ENCODE data around the gene RNPC3. TPM values are rescaled to one million over a fixed set of nuclear protein-coding genes. Genes with fewer than 3 reads are reported as not detected.

The RNPC3 gene
- total RNA-seq, 2 donors from 2014 or later: 16.9 to 19.4 TPM

- TF ChIP-seq CTCF (conservative IDR thresholded peaks at IDR 0.05): no peak
- no peak for DNase-seq
- Histone ChIP-seq H3K36me3 (ENCODE audit: control insufficient read depth, insufficient read depth, low read length) (no peaks in the 10 kb centered on the region), H3K9ac (ENCODE audit: extremely low read depth, low read length, poor library complexity, severe bottlenecking) (no peak overlapping the region), H3K9me3 (ENCODE audit: control insufficient read depth, low read length) (no peaks in the 10 kb centered on the region), H3K4me1 (ENCODE audit: control insufficient read depth, insufficient read depth, low read length) (no peaks in the 10 kb centered on the region), H3K4me3 (ENCODE audit: low read length) (no peak overlapping the region), H3K27me3 (ENCODE audit: control insufficient read depth, insufficient read depth, low read length, poor library complexity, severe bottlenecking) (no peaks in the 10 kb centered on the region), H3K27ac (ENCODE audit: low read depth, low read length) (no peak overlapping the region)
- H3K4me3 Mint-ChIP-seq: no peak overlapping the region
- no peaks in the 10 kb centered on the region for H3K9me3 Mint-ChIP-seq
- no peak overlapping the region for H3K27ac Mint-ChIP-seq
- no peaks in the 10 kb centered on the region for H3K4me1 Mint-ChIP-seq
- H3K27me3 Mint-ChIP-seq (ENCODE audit: insufficient read depth): no peaks in the 10 kb centered on the region
- 96% methylated on average over 1 of the region's 1 CpG; no CpG with 5 or more reads in 1 of the 2 experiments for WGBS, 2 experiments (ENCODE audit: insufficient coverage in 1 of 2, insufficient read length in 1 of 2)
- H3K36me3 Mint-ChIP-seq (ENCODE audit: low read depth): no peaks in the 10 kb centered on the region
These were observed 33.4 kb upstream of the RNPC3 start for GRCh38 chr1:103492003-103492625.

GRCh38 chr1:103496014-103496635 is 29.4 kb upstream of the RNPC3 start:
- H3K36me3 ChIP-seq (ENCODE audit: control insufficient read depth, insufficient read depth, low read length): no peaks in the 10 kb centered on the region
- Mint-ChIP-seq H3K4me3 (no peak overlapping the region), H3K27me3 (ENCODE audit: insufficient read depth) (no peaks in the 10 kb centered on the region), H3K9me3 (no peaks in the 10 kb centered on the region), H3K4me1 (no peaks in the 10 kb centered on the region), H3K27ac (no peak overlapping the region), H3K36me3 (ENCODE audit: low read depth) (no peaks in the 10 kb centered on the region)
- H3K4me3 ChIP-seq (ENCODE audit: low read length): no peak overlapping the region
- no peaks in the 10 kb centered on the region for H3K9me3 ChIP-seq (ENCODE audit: control insufficient read depth, low read length)
- H3K27ac ChIP-seq (ENCODE audit: low read depth, low read length): no peak overlapping the region
- 92 to 94% methylated on average over 2 of the region's 2 CpGs for WGBS, 2 experiments (ENCODE audit: insufficient coverage in 1 of 2, insufficient read length in 1 of 2)
- no peaks in the 10 kb centered on the region for H3K27me3 ChIP-seq (ENCODE audit: control insufficient read depth, insufficient read depth, low read length, poor library complexity, severe bottlenecking)
- H3K9ac ChIP-seq (ENCODE audit: extremely low read depth, low read length, poor library complexity, severe bottlenecking): no peak overlapping the region
- TF ChIP-seq CTCF (conservative IDR thresholded peaks at IDR 0.05): no peak
- DNase-seq: no peak
- H3K4me1 ChIP-seq (ENCODE audit: control insufficient read depth, insufficient read depth, low read length): no peaks in the 10 kb centered on the region

- Histone ChIP-seq H3K9ac (ENCODE audit: extremely low read depth, low read length, poor library complexity, severe bottlenecking) (no peak overlapping the region), H3K4me1 (ENCODE audit: control insufficient read depth, insufficient read depth, low read length) (no peaks in the 10 kb centered on the region), H3K27ac (ENCODE audit: low read depth, low read length) (no peak overlapping the region), H3K27me3 (ENCODE audit: control insufficient read depth, insufficient read depth, low read length, poor library complexity, severe bottlenecking) (no peaks in the 10 kb centered on the region), H3K36me3 (ENCODE audit: control insufficient read depth, insufficient read depth, low read length) (no peaks in the 10 kb centered on the region), H3K9me3 (ENCODE audit: control insufficient read depth, low read length) (no peaks in the 10 kb centered on the region), H3K4me3 (ENCODE audit: low read length) (no peak overlapping the region)
- Mint-ChIP-seq H3K27ac (no peak overlapping the region), H3K27me3 (ENCODE audit: insufficient read depth) (no peaks in the 10 kb centered on the region), H3K4me1 (no peaks in the 10 kb centered on the region), H3K4me3 (no peak overlapping the region), H3K36me3 (ENCODE audit: low read depth) (no peaks in the 10 kb centered on the region), H3K9me3 (no peaks in the 10 kb centered on the region)
- no peak for DNase-seq
- no peak for TF ChIP-seq CTCF (conservative IDR thresholded peaks at IDR 0.05)
These were observed 28.1 kb upstream of the RNPC3 start for GRCh38 chr1:103497404-103497803.
